GM23248 (cell line): ENCODE measurements around the gene ARV1. TPM values are rescaled to one million over a fixed set of nuclear protein-coding genes. Genes with fewer than 3 reads are reported as not detected.
A peak's percentile ranks its signal among the peaks of the same experiment; 100 is the strongest.

Experiments
- DNase-seq: peaks from one replicate; pipeline ENCODE4 v3.0.0-alpha.2; 2015
- H2AFZ ChIP-seq: fragments of 200-600 bp; sonication (generic); 2 replicates; pipeline ENCODE4 v1.6.1; 2016; ENCODE audit warnings: antibody characterized with exemption
- H3F3A ChIP-seq: fragments of 200-600 bp; sonication (generic); 2 replicates; pipeline ENCODE4 v1.6.1; 2016; ENCODE audit warnings: mild to moderate bottlenecking, antibody characterized with exemption, mixed run types; ENCODE audit not compliant: insufficient read depth
- H3K27ac ChIP-seq: fragments of 200-600 bp; sonication (generic); 2 replicates; pipeline ENCODE4 v1.5.1; 2016; ENCODE audit warnings: mild to moderate bottlenecking
- H3K27me3 ChIP-seq: fragments of 200-600 bp; sonication (generic); replicated peaks from 2 replicates; pipeline ENCODE4 v1.6.1; 2016; ENCODE audit warnings: mild to moderate bottlenecking; ENCODE audit not compliant: insufficient read depth
- H3K36me3 ChIP-seq: fragments of 200-600 bp; sonication (generic); 2 replicates; pipeline ENCODE4 v1.6.1; 2016; ENCODE audit warnings: low read depth, mild to moderate bottlenecking
- H3K4me1 ChIP-seq: fragments of 200-600 bp; sonication (generic); 2 replicates; pipeline ENCODE4 v1.6.1; 2016; ENCODE audit warnings: mild to moderate bottlenecking; ENCODE audit not compliant: insufficient read depth
- H3K4me2 ChIP-seq: fragments of 200-600 bp; sonication (generic); one replicate; pipeline ENCODE4 v1.6.1; 2016; ENCODE audit warnings: mild to moderate bottlenecking; ENCODE audit not compliant: unreplicated experiment
- H3K4me3 ChIP-seq: fragments of 200-600 bp; sonication (generic); 2 replicates; pipeline ENCODE4 v1.5.1; 2016; ENCODE audit warnings: mild to moderate bottlenecking
- H3K79me2 ChIP-seq: fragments of 200-600 bp; sonication (generic); 2 replicates; pipeline ENCODE4 v1.6.1; 2016; ENCODE audit warnings: mild to moderate bottlenecking; ENCODE audit not compliant: insufficient read depth
- H3K9ac ChIP-seq: fragments of 200-600 bp; sonication (generic); 2 replicates; pipeline ENCODE4 v1.6.1; 2016; ENCODE audit warnings: mild to moderate bottlenecking
- H3K9me2 ChIP-seq: fragments of 200-600 bp; sonication (generic); 2 replicates; pipeline ENCODE4 v1.6.1; 2016; ENCODE audit warnings: mixed run types, mild to moderate bottlenecking, moderate library complexity; ENCODE audit not compliant: insufficient read depth
- H3K9me3 ChIP-seq: fragments of 200-600 bp; sonication (generic); one replicate; pipeline ENCODE4 v1.6.1; 2017; ENCODE audit warnings: low read depth
- H4K20me1 ChIP-seq: fragments of 200-600 bp; sonication (generic); 2 replicates; pipeline ENCODE4 v1.6.0; 2016; ENCODE audit not compliant: insufficient read depth
- EZH2 ChIP-seq: fragments of 200-600 bp; sonication (generic); IDR thresholded peaks from 2 replicates; pipeline ENCODE4 v1.6.1; 2018; ENCODE audit warnings: antibody characterized with exemption, mild to moderate bottlenecking; ENCODE audit not compliant: insufficient read depth, poor library complexity, severe bottlenecking
- EZH2phosphoT487 ChIP-seq: fragments of 200-600 bp; sonication (generic); IDR thresholded peaks from 2 replicates; pipeline ENCODE4 v1.6.1; 2018; ENCODE audit warnings: antibody characterized with exemption, moderate library complexity, mild to moderate bottlenecking, low read depth; ENCODE audit not compliant: insufficient read depth
- WGBS, 2 experiments: methylation state at CpG; one replicate each; pipeline ENCODE4 v1.1.6; 2015 to 2017; ENCODE audit warnings: low lambda C conversion rate in 2 of 2, low coverage in 1 of 2; ENCODE audit errors: missing lambda C conversion rate in 2 of 2; 5-methylcytosine and 5-hydroxymethylcytosine counted together
- in situ Hi-C: fragments of 300-500 bp; cut with MboI; formaldehyde crosslinking; loops from 2 replicates; pipeline ENCODE4 v1.15.0; 2020
- polyA plus RNA-seq: library from polyadenylated mRNA; unstranded; fragments of >200 nt; fragmentation: Nextera tagmentation; extraction: Ambion mirVana; gene quantifications from 2 replicates; pipeline ENCODE4 v1.2.1, GENCODE V29; 2016
- total RNA-seq: library from RNA; depleted of rRNA; stranded (reverse); fragments of >200 nt; shearing (Covaris generic); gene quantifications from 2 replicates; pipeline ENCODE4 v1.2.3, GENCODE V29; 2014

ARV1 gene
- total and polyA plus RNA-seq, 2 experiments from 2014 or later, result 26.2 to 30.2 TPM

- Histone ChIP-seq H3K27me3 (peaks cover 18% of the 10 kb centered on the region; the same call in 1 of the 2 replicates), H3K79me2 (no peaks in the 10 kb centered on the region), H3K4me1 (no peaks in the 10 kb centered on the region), H2AFZ (no peak overlapping the region), H3K4me2 (no peak overlapping the region), H3K36me3 (no peaks in the 10 kb centered on the region), H3K9me2 (no peaks in the 10 kb centered on the region), H3K4me3 (no peak overlapping the region), H3K27ac (no peak overlapping the region), H3F3A (no peaks in the 10 kb centered on the region), H4K20me1 (no peaks in the 10 kb centered on the region), H3K9ac (no peak overlapping the region), H3K9me3 (no peaks in the 10 kb centered on the region)
- in situ Hi-C loops, result no loop called here
- no peak for DNase-seq
- 93% methylated on average over 13 of the region's 13 CpGs for WGBS, 2 experiments
- TF ChIP-seq EZH2phosphoT487, result no peak
- no peak for TF ChIP-seq EZH2
These were observed 59.0 kb downstream of the ARV1 start for GRCh38 chr1:231037585-231038517.

DNA sequence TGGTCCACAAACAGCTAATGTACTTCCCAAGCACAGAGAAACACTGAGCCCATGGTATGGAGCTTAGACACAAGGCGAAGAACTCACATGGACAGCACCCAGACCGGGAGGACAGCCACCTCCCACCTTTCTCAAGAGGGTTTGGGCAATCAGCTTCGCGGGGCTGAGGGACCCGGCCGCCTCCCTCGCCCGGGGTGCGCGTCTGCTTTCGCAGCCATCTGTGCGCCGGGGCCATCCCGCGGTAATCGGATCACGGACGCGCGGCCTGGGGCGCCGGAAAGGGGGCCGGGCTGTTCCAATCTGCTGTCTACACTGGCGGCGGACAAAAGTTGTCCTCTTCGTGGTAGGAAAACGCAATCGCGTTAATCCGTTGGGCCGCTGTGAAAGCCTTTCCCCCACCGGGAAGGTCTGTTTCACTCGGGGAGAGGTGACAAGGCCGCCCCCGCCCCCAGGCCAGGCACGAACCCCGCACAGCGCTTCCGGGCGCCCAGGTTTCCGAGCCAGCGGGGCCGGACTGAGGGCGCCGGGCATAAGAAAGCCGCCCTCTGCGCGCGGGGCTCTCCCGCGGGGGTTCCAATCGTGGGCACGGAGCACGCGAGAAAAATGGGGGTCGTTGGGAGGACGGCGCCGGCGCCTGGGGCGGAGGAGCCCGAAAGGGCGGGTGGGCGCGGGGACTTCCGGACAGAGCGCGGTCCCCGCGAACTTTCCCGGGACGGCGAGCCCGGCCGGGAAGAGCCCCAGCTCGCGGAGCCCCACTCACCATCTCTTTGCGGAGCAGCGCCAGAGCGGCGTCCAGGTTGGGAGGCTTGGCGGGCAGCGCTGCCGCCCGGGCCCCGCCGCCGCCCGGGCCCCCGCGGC is 60.5 kb downstream of the ARV1 start:
- DNase-seq, result peak; percentile 75
- Histone ChIP-seq H3K36me3 (no peaks in the 10 kb centered on the region), H3K4me3 (peak overlapping the region; percentile 73), H2AFZ (peak overlapping the region; percentile 84), H3K9ac (peak overlapping the region; percentile 51), H3K79me2 (no peaks in the 10 kb centered on the region), H3K27ac (no peak overlapping the region), H3K27me3 (peaks cover 20% of the 10 kb centered on the region; the same call in 1 of the 2 replicates), H4K20me1 (no peaks in the 10 kb centered on the region), H3F3A (no peaks in the 10 kb centered on the region), H3K9me3 (no peaks in the 10 kb centered on the region), H3K9me2 (no peaks in the 10 kb centered on the region), H3K4me1 (no peaks in the 10 kb centered on the region), H3K4me2 (peak overlapping the region; percentile 47)
- 2 to 3% methylated on average over 58 to 68 of the region's 91 CpGs for WGBS, 2 experiments
- TF ChIP-seq EZH2phosphoT487, result no peak
- TF ChIP-seq EZH2, result peak; percentile 59
- in situ Hi-C loops, result no loop called here

DNA sequence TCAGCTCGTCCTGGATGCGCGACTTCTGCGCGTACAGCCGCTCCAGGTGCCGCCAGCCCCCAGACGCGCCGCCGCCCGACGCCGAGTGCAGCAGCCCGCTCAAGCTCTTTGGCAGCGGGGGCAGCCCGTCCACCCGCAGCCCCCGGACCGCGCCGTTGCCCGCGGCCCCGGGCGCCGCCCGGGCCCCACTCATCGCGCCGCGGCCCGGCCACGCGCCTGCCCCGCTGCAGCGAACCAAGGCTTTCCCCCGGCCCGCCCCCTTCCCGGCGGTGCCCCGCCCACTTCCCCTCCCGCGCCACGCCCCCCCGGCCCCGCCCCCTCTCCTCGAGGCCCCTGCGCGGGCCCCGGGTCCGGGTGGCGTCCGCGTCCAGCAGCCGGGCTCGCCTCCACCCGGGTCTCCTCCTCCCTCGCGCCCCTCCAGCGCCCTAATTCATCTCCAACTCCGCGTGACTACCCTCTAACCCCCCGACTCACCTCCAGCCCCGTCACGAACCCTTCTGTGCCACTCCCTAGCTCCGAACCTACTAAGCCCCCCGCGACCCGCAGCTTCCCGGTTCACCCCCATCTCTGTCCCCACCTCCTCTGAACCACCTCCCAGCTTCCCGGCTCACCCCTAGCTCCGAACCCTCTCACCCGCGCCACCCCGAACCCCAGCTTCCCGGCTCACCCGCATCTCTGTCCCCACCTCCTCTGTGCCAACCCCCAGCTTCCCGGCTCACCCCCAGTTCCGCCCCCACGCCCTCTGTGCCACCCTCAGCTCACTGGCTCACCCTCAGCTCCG is 61.3 kb downstream of the ARV1 start, which contains the start of gene FAM89A:
Gene FAM89A (minus strand): TSS at position 236 of the 781 bp plus-strand sequence. CDS start 43 bp downstream, at position 193.
- in situ Hi-C loops, result no loop called here
- no peaks in the 10 kb centered on the region for H3K9me3 ChIP-seq
- peak within 1 kb of the TSS; percentile 73 for H3K4me3 ChIP-seq
- H3K79me2 ChIP-seq, result no peaks in the 10 kb centered on the region
- no peaks in the 10 kb centered on the region for H3K36me3 ChIP-seq
- H3K27ac ChIP-seq, result no peak within 1 kb of the TSS
- TF ChIP-seq EZH2 (no peak), EZH2phosphoT487 (no peak)
- no peaks in the 10 kb centered on the region for H4K20me1 ChIP-seq
- H3K4me1 ChIP-seq, result no peaks in the 10 kb centered on the region
- H3K9me2 ChIP-seq, result no peaks in the 10 kb centered on the region
- DNase-seq, result peak; percentile 68
- 2 to 5% methylated on average over 10 to 76 of the region's 82 CpGs for WGBS, 2 experiments
- no peaks in the 10 kb centered on the region for H3F3A ChIP-seq
- H3K9ac ChIP-seq, result peak within 1 kb of the TSS; percentile 51
- H3K27me3 ChIP-seq, result peaks cover 26% of the 10 kb centered on the region
- peak within 1 kb of the TSS; percentile 84 for H2AFZ ChIP-seq
- H3K4me2 ChIP-seq, result peak within 1 kb of the TSS; percentile 73
